HG02938 (cell line): ENCODE results near the gene CALCA.

ENCODE experiments used
- ATAC-seq: cut with Tn5 transposase; IDR thresholded peaks from one replicate; pipeline ENCODE4 v1.9.1; 2021; ENCODE audit warnings: mild to moderate bottlenecking, moderate library complexity; ENCODE audit not compliant: unreplicated experiment

CALCA gene

GRCh38 chr11:14949437-14950147, 22.6 kb downstream of the CALCA start:
- no peak for ATAC-seq

GRCh38 chr11:14942745-14943144, 29.4 kb downstream of the CALCA start:
- no peak for ATAC-seq

- ATAC-seq = no peak
Observed at GRCh38 chr11:14938936-14939335, 33.2 kb downstream of the CALCA start.

- ATAC-seq = no peak
Observed at GRCh38 chr11:14934641-14935351, 37.4 kb downstream of the CALCA start.

- ATAC-seq = no peak
Observed at GRCh38 chr11:14932447-14932846, 39.7 kb downstream of the CALCA start.

GRCh38 chr11:14930369-14930768, 41.8 kb downstream of the CALCA start:
- no peak for ATAC-seq

- ATAC-seq = no peak
Observed at GRCh38 chr11:14927146-14927545, 45.0 kb downstream of the CALCA start.

GRCh38 chr11:14924318-14924717, 47.8 kb downstream of the CALCA start:
- no peak for ATAC-seq
